H1 (cell line): ENCODE data around the gene XIRP1. TPM values are rescaled to one million over a fixed set of nuclear protein-coding genes. Genes with fewer than 3 reads are reported as not detected.
A peak's percentile ranks its signal among the peaks of the same experiment; 100 is the strongest.

Experiments
- CTCF ChIA-PET: fragments of 300-600 bp; sonication (Branson Sonifier 250); formaldehyde crosslinking; loops from one replicate; lab custom pipeline; 2021; ENCODE audit not compliant: partially characterized antibody; lab: Charles Lee
- POLR2A ChIA-PET: fragments of 300-600 bp; sonication (Branson Sonifier 250); formaldehyde crosslinking; loops from one replicate; lab custom pipeline; 2021; ENCODE audit warnings: inconsistent platforms; ENCODE audit not compliant: partially characterized antibody; lab: Charles Lee
- DNase-seq, 2 experiments: peaks; one replicate each; pipeline versions ENCODE4 v3.0.0 to v3.0.0-alpha.2; 2010 to 2022; ENCODE audit warnings: low spot score in 2 of 2, low read depth in 1 of 2, mixed read lengths in 1 of 2
- FAIRE-seq: peaks from 2 replicates; lab custom pipeline; 2011; peaks lifted over from hg19 to GRCh38; lab: Jason Lieb, UNC
- H2AFZ ChIP-seq: 2 replicates; pipeline ENCODE4 v1.8.1; 2012; ENCODE audit warnings: low read length, inconsistent platforms
- H2AK5ac ChIP-seq: 2 replicates; pipeline ENCODE4 v1.6.1; 2013; ENCODE audit warnings: low read depth, low read length
- H2BK120ac ChIP-seq: replicated peaks from 2 replicates; pipeline ENCODE3; 2013; ENCODE audit warnings: low read depth, low read length, inconsistent platforms
- H2BK12ac ChIP-seq: 2 replicates; pipeline ENCODE4 v1.6.1; 2013; ENCODE audit warnings: low read depth, low read length
- H2BK15ac ChIP-seq: 2 replicates; pipeline ENCODE4 v1.6.1; 2013; ENCODE audit warnings: low read length
- H2BK20ac ChIP-seq: 2 replicates; pipeline ENCODE4 v1.6.1; 2013; ENCODE audit warnings: low read length
- H2BK5ac ChIP-seq: 2 replicates; pipeline ENCODE4 v1.6.1; 2013; ENCODE audit warnings: low read depth, low read length
- H3K14ac ChIP-seq: 2 replicates; pipeline ENCODE4 v1.6.1; 2013; ENCODE audit warnings: inconsistent platforms; ENCODE audit not compliant: insufficient read length
- H3K18ac ChIP-seq: 2 replicates; pipeline ENCODE4 v1.6.1; 2013; ENCODE audit warnings: low read length; ENCODE audit errors: extremely low read depth
- H3K23ac ChIP-seq: 2 replicates; pipeline ENCODE4 v1.6.1; 2013; ENCODE audit warnings: inconsistent platforms; ENCODE audit not compliant: insufficient read length
- H3K23me2 ChIP-seq: 2 replicates; pipeline ENCODE4 v1.6.1; 2013; ENCODE audit warnings: low read depth, low read length
- H3K27ac ChIP-seq: 2 replicates; pipeline ENCODE4 v1.6.1; 2011; ENCODE audit warnings: low read depth, low read length, inconsistent platforms
- H3K27me3 ChIP-seq, 4 experiments: replicated peaks in 1 of 4; 1 replicate in 1 of 4; 2 replicates in 3 of 4; pipeline versions ENCODE4 v1.6.1 to v1.8.1; 2011 to 2013; ENCODE audit warnings: low read length in 3 of 4, mild to moderate bottlenecking in 3 of 4, inconsistent platforms in 2 of 4, mixed read lengths in 2 of 4, moderate library complexity in 1 of 4; ENCODE audit not compliant: control insufficient read depth in 3 of 4, insufficient read depth in 3 of 4; ENCODE audit errors: extremely low read depth in 1 of 4
- H3K36me3 ChIP-seq, 4 experiments: 2 replicates each; pipeline versions ENCODE4 v1.6.1 to v1.8.1; 2011 to 2013; ENCODE audit warnings: mild to moderate bottlenecking in 4 of 4, low read length in 3 of 4, moderate library complexity in 2 of 4, control low read depth in 1 of 4, inconsistent platforms in 1 of 4; ENCODE audit not compliant: insufficient read depth in 4 of 4, control insufficient read depth in 2 of 4
- H3K4ac ChIP-seq: replicated peaks from 2 replicates; pipeline ENCODE3; 2013; ENCODE audit warnings: low read length, low read depth, mixed read lengths, inconsistent platforms; ENCODE audit not compliant: insufficient read length
- H3K4me1 ChIP-seq, 4 experiments: replicated peaks in 1 of 4; 1 replicate in 1 of 4; 2 replicates in 3 of 4; pipeline versions ENCODE4 v1.6.1 to v1.8.1; 2011 to 2013; ENCODE audit warnings: low read length in 3 of 4, inconsistent platforms in 2 of 4, mixed read lengths in 1 of 4; ENCODE audit not compliant: insufficient read depth in 4 of 4, control insufficient read depth in 3 of 4
- H3K4me2 ChIP-seq, 2 experiments: 2 replicates each; pipeline versions ENCODE4 v1.6.1 to v1.8.1; 2011 to 2013; ENCODE audit warnings: low read depth in 2 of 2, low read length in 2 of 2, control low read depth in 1 of 2, inconsistent platforms in 1 of 2, mild to moderate bottlenecking in 1 of 2; ENCODE audit not compliant: insufficient read depth in 1 of 2
- H3K4me3 ChIP-seq, 4 experiments: fragments of 200-600, 300-600 bp in 1 of 4; sonication (generic), shearing (Covaris generic), sonication (Bioruptor Twin) in 1 of 4; 2 replicates each; pipeline versions ENCODE4 v1.5.1 to v1.8.1; 2011 to 2016; ENCODE audit warnings: low read length in 4 of 4, low read depth in 3 of 4, control low read depth in 2 of 4, inconsistent platforms in 2 of 4, mild to moderate bottlenecking in 2 of 4, mixed read lengths in 1 of 4, moderate library complexity in 1 of 4; ENCODE audit not compliant: insufficient read depth in 2 of 4; ENCODE audit errors: extremely low read depth in 1 of 4
- H3K56ac ChIP-seq: replicated peaks from 2 replicates; pipeline ENCODE3; 2013; ENCODE audit warnings: low read depth, mild to moderate bottlenecking, mixed read lengths, low read length, inconsistent platforms; ENCODE audit not compliant: insufficient read length
- H3K79me1 ChIP-seq: 2 replicates; pipeline ENCODE4 v1.6.1; 2013; ENCODE audit warnings: low read depth, low read length, control low read depth
- H3K79me2 ChIP-seq, 2 experiments: 2 replicates each; pipeline versions ENCODE4 v1.6.1 to v1.8.1; 2012 to 2013; ENCODE audit warnings: low read length in 2 of 2, mild to moderate bottlenecking in 2 of 2, inconsistent platforms in 1 of 2; ENCODE audit not compliant: insufficient read depth in 2 of 2, control insufficient read depth in 1 of 2
- H3K9ac ChIP-seq, 4 experiments: replicated peaks in 1 of 4; 1 replicate in 1 of 4; 2 replicates in 3 of 4; pipeline versions ENCODE4 v1.6.1 to v1.8.1; 2011 to 2013; ENCODE audit warnings: low read depth in 3 of 4, low read length in 3 of 4, control low read depth in 2 of 4, mild to moderate bottlenecking in 2 of 4, moderate library complexity in 2 of 4, inconsistent platforms in 1 of 4; ENCODE audit errors: extremely low read depth in 1 of 4
- H3K9me3 ChIP-seq, 2 experiments: 2 replicates each; pipeline versions ENCODE4 v1.6.1 to v1.8.1; 2012 to 2013; ENCODE audit warnings: mild to moderate bottlenecking in 2 of 2, moderate library complexity in 2 of 2, control low read depth in 1 of 2, inconsistent platforms in 1 of 2, low read depth in 1 of 2, low read length in 1 of 2, mixed read lengths in 1 of 2; ENCODE audit not compliant: insufficient read depth in 2 of 2
- H4K20me1 ChIP-seq, 2 experiments: replicated peaks in 1 of 2; 2 replicates each; pipeline versions ENCODE3 to v1.8.1; 2011 to 2013; ENCODE audit warnings: inconsistent platforms in 2 of 2, low read length in 2 of 2, mild to moderate bottlenecking in 1 of 2; ENCODE audit not compliant: insufficient read depth in 2 of 2, control insufficient read depth in 1 of 2
- H4K5ac ChIP-seq: 2 replicates; pipeline ENCODE4 v1.6.1; 2013; ENCODE audit warnings: low read length, low read depth, mixed read lengths, inconsistent platforms; ENCODE audit not compliant: insufficient read length
- H4K8ac ChIP-seq: 2 replicates; pipeline ENCODE4 v1.8.0; 2013; ENCODE audit warnings: mild to moderate bottlenecking, moderate library complexity, low read length, inconsistent platforms; ENCODE audit not compliant: insufficient read depth; ENCODE audit errors: extremely low read depth
- H4K91ac ChIP-seq: replicated peaks from 2 replicates; pipeline ENCODE3; 2013; ENCODE audit warnings: low read length, mixed read lengths, inconsistent platforms; ENCODE audit not compliant: insufficient read length
- CBX8 ChIP-seq: fragments of 300-800, 300-1000 bp; sonication (generic); IDR thresholded peaks from 2 replicates; pipeline ENCODE4 v1.7.1; 2016; ENCODE audit warnings: low read depth, low read length, borderline replicate concordance
- CTBP2 ChIP-seq: IDR thresholded peaks from 2 replicates; pipeline ENCODE4 v1.7.0; 2011; ENCODE audit warnings: borderline replicate concordance, mild to moderate bottlenecking, moderate library complexity, mixed read lengths, low read length; ENCODE audit not compliant: insufficient read depth, insufficient read length
- EGR1 ChIP-seq: IDR thresholded peaks from 2 replicates; pipeline ENCODE4 v1.6.1; 2011; ENCODE audit warnings: low read depth, low read length, borderline replicate concordance
- HDAC2 ChIP-seq, 2 experiments: fragments of 300-600 bp in 1 of 2; sonication (generic) in 1 of 2; IDR thresholded peaks; 2 replicates each; pipeline ENCODE4 v1.6.1; 2011 to 2012; ENCODE audit warnings: low read depth in 2 of 2, low read length in 2 of 2, mild to moderate bottlenecking in 2 of 2, moderate library complexity in 2 of 2, borderline replicate concordance in 1 of 2, inconsistent platforms in 1 of 2
- JUND ChIP-seq: IDR thresholded peaks from 2 replicates; pipeline ENCODE4 v1.6.1; 2011; ENCODE audit warnings: mild to moderate bottlenecking, improper control_type of control experiment, low read length
- RNF2 ChIP-seq: fragments of 200-900, 300-1000 bp; sonication (generic); IDR thresholded peaks from 2 replicates; pipeline ENCODE4 v1.7.1; 2016; ENCODE audit warnings: borderline replicate concordance, low read depth, mild to moderate bottlenecking, antibody characterized with exemption, low read length; ENCODE audit not compliant: poor library complexity, severe bottlenecking; ENCODE audit errors: missing control alignments
- SIX5 ChIP-seq: IDR thresholded peaks from 2 replicates; pipeline ENCODE4 v1.6.1; 2011; ENCODE audit warnings: mild to moderate bottlenecking, low read depth, low read length
- TAF7 ChIP-seq: optimal IDR thresholded peaks from 2 replicates; pipeline ENCODE3; 2011; ENCODE audit warnings: low read depth, mild to moderate bottlenecking, inconsistent platforms, low read length, moderate library complexity, borderline replicate concordance
- TCF12 ChIP-seq: IDR thresholded peaks from 2 replicates; pipeline ENCODE4 v1.6.1; 2011; ENCODE audit warnings: low read depth, mild to moderate bottlenecking, low read length
- TEAD4 ChIP-seq: IDR thresholded peaks from 2 replicates; pipeline ENCODE4 v1.6.1; 2012; ENCODE audit warnings: low read depth, low read length, inconsistent platforms, mixed read lengths
- WGBS, 2 experiments: shearing (Covaris generic) in 1 of 2; methylation state at CpG; one replicate each; pipeline versions ENCODE4 v1.1.6 to v1.1.7; 2013 to 2015; ENCODE audit warnings: low lambda C conversion rate in 2 of 2, mixed read lengths in 2 of 2, inconsistent platforms in 1 of 2, low coverage in 1 of 2, missing lambda C conversion rate in 1 of 2; ENCODE audit not compliant: insufficient replicate concordance in 2 of 2, insufficient coverage in 1 of 2, insufficient read length in 1 of 2; ENCODE audit errors: extremely low coverage in 1 of 2, missing lambda C conversion rate in 1 of 2; 5-methylcytosine and 5-hydroxymethylcytosine counted together
- polyA plus RNA-seq, 7 experiments: library from polyadenylated mRNA; depleted of rRNA in 3 of 7; stranded (reverse) in 5 of 7; unstranded in 2 of 7; fragments of >200 nt in 5 of 7; fragments of 200-250 nt in 2 of 7; gene quantifications; 1 replicate in 5 of 7; 2 replicates in 1 of 7; 4 replicates in 1 of 7; pipeline versions ENCODE4 v1.2.1 to v1.2.3, GENCODE V29; 2011 to 2013; ENCODE audit warnings: missing spikeins in 2 of 7, mixed read lengths in 2 of 7
- total RNA-seq: library from RNA; stranded (reverse); fragmentation: NEBNext Ultra II Directional; extraction: Animal tissue kit (Norgen Biotek cat#: 25700); gene quantifications from 2 replicates; pipeline ENCODE4 v1.2.1, GENCODE V29; 2021

The XIRP1 gene
- total and polyA plus RNA-seq, 2 of the 8 experiments (the other 6 are each of a cell fraction or from before 2014, with no cell fraction given): not detected

GRCh38 chr3:39150803-39151631 is 41.4 kb downstream of the XIRP1 start:
- Histone ChIP-seq H3K4me1 (peaks cover 21 to 58% (median 39%) of the 10 kb centered on the region in 4 experiments), H3K4ac (peak overlapping the region; percentile 30), H3K79me2 (peaks cover 14 to 44% of the 10 kb centered on the region in 2 experiments), H2BK20ac (peak overlapping the region; percentile 98), H3K9me3 (no peaks in the 10 kb centered on the region), H3K27ac (peak overlapping the region; percentile 75), H2BK120ac (peak overlapping the region; percentile 88), H4K20me1 (peaks cover 7 to 32% of the 10 kb centered on the region in 2 experiments), H3K9ac (peak overlapping the region in 3 of 4 experiments; percentile 35 to 66 (median 65); a peak in 6 of 7 replicates), H2AK5ac (peak overlapping the region; percentile 97), H3K23me2 (peaks cover 21% of the 10 kb centered on the region), H3K23ac (no peak overlapping the region), H3K27me3 (no peaks in the 10 kb centered on the region), H4K5ac (peak overlapping the region; percentile 31), H2BK12ac (peak overlapping the region; percentile 99), H2AFZ (no peak overlapping the region), H3K18ac (peak overlapping the region; percentile 99), H3K56ac (no peak overlapping the region), H4K8ac (peak overlapping the region; percentile 84; the same call in 1 of the 2 replicates), H3K79me1 (peaks cover 18% of the 10 kb centered on the region; the same call in 1 of the 2 replicates), H2BK15ac (peak overlapping the region; percentile 98; the same call in 1 of the 2 replicates), H3K4me2 (peak overlapping the region; percentile 97 to 99), H2BK5ac (peak overlapping the region; percentile 99), H4K91ac (peak overlapping the region; percentile 86), H3K4me3 (peak overlapping the region; percentile 64 to 85 (median 78); a peak in 6 of 8 replicates), H3K14ac (peak overlapping the region; percentile 13), H3K36me3 (peaks cover 0 to 5% (median under 1%) of the 10 kb centered on the region in 4 experiments; a peak in 2 of 8 replicates)
- WGBS, 2 experiments: 25% methylated on average over 9 of the region's 9 CpGs; no CpG with 5 or more reads in 1 of the 2 experiments
- ChIA-PET CTCF (interaction anchor here (0.6 to 2.2 kb wide), 5 partner anchors 10 to 1003 kb away, joined by 3 to 8 read pairs (median 4); partner anchors contain the start of gene XIRP1), POLR2A (interaction anchor here (0.7 to 2.9 kb wide), 14 partner anchors 7 to 1910 kb away, joined by 3 to 16 read pairs (median 4); partner anchors contain the start of gene RPSA)
- no peak for FAIRE-seq
- no peak for DNase-seq
- TF ChIP-seq TEAD4 (peak; percentile 96), JUND (peak; percentile 91), HDAC2 (IDR thresholded peaks at IDR 0.05; ENCODE audit: borderline replicate concordance in 1 of 2, low read depth in 2 of 2, low read length in 2 of 2) (no peak), RNF2 (no peak), CTBP2 (no peak), EGR1 (no peak), TAF7 (no peak), CBX8 (no peak), SIX5 (no peak), TCF12 (no peak)
